ENCODE measurements around the gene RAB17.

The RAB17 gene, protein sequence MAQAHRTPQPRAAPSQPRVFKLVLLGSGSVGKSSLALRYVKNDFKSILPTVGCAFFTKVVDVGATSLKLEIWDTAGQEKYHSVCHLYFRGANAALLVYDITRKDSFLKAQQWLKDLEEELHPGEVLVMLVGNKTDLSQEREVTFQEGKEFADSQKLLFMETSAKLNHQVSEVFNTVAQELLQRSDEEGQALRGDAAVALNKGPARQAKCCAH

GRCh38 chr2:237590272-237591140, at the start of gene RAB17:
TSS of gene RAB17 (minus strand) at chr2:237590734. CDS start at chr2:237586154, 4,580 bp downstream.
- peak; percentile 41 for DNase-seq (ENCODE audit: low spot score)

DNA sequence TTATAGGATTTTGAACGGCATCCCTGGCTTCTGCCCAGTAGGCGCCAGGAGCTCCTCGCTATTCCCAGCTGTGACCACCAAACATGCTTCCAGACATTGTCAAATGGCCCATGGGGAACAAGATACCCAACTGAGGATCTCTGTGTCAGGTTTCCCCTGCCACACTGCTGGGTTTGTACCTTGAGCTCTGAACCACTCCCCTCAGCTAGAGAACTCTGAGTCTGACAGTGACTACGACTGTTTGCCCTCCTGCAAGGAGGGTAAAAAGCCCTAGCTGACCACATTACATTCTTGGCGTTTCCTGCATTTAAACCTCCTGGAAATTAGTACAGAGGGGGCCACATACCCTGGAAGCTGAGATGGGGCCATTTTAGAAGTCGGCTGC, 49.3 kb upstream of the RAB17 start:
- no peak for DNase-seq (ENCODE audit: low spot score)

GRCh38 chr2:237639052-237639835, 48.7 kb upstream of the RAB17 start:
- no peak for DNase-seq (ENCODE audit: low spot score)

- DNase-seq (ENCODE audit: low spot score) = no peak
Measured at GRCh38 chr2:237638176-237638575, 47.6 kb upstream of the RAB17 start.

DNA sequence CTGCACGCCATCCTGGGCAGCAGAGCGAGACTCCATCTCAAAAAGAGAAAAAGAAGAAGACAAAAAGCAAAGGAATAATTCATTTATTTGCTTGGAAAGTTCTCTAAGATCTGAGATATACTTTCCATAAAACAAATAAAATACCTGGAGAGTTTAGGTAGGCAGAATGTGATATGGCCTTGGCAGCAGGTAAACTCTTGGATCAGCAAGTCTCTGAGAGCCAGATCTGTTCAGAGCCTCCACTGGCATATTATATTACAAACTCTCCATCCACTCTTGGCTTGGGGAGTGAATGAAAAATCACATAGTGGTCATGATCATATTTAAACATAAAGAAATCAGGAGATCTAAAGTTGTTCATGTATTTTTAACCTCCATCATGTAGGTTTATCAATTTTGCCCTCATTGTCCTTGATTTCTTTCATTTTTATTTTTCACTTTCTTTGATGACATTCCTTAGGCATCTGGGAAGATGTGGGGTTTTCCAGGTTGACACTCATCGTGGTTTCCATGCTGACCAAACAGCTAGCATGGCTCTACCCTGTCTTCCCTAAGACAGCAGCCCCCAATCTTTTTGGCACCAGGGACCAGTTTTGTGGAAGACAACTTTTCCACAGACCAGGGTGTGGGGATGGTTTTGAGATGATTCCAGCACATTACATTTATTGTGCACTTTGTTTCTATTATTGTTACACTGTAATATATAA, 47.0 kb upstream of the RAB17 start:
- no peak for DNase-seq (ENCODE audit: low spot score)

DNA sequence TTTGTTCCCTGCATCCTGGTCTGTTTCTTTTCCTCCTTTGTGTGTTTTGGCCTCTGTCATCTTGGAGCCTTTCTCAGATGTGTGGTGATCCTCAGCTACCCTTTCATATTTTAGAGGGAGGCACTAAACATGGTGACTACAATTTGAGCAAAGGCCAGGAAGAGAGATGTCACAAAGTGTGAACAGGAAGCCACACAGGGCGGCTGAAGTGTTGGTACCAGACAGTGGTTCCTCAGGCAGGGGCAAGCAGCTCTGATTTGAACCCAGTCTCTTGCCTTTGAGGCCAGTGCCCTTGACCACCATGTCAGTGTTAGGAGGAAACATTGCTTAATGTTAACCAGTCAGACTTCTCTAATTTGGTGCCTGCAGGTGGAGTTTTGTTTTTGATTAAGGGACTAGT, 46.0 kb upstream of the RAB17 start:
- no peak for DNase-seq (ENCODE audit: low spot score)

DNA sequence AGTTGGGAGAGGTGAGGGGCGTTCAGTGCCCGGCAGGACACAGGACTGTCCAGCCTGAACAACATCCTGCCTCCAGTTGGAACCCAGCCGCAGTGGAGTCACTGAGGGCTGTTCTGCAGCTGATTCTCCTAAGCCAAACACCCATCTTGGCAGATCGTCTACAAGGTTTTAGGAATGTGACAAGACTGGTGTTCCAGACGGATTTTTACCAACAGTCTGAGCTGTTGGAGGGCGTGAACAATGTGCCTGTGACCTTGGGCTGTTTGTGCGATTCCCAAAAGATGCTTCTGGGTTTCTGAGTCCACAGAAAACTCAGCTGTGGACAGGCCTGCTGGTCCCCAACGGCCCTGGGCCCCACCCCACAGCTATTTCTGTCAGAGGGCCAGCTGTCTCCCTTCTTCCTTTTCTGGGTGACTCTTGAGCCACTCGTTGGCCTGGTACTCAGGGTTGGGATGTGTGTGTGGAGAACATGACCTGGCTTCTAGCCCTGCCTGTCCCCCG, 42.6 kb upstream of the RAB17 start:
- DNase-seq (ENCODE audit: low spot score) = no peak

- DNase-seq (ENCODE audit: low spot score) = no peak
Measured at GRCh38 chr2:237631801-237632585, 41.5 kb upstream of the RAB17 start.

DNA sequence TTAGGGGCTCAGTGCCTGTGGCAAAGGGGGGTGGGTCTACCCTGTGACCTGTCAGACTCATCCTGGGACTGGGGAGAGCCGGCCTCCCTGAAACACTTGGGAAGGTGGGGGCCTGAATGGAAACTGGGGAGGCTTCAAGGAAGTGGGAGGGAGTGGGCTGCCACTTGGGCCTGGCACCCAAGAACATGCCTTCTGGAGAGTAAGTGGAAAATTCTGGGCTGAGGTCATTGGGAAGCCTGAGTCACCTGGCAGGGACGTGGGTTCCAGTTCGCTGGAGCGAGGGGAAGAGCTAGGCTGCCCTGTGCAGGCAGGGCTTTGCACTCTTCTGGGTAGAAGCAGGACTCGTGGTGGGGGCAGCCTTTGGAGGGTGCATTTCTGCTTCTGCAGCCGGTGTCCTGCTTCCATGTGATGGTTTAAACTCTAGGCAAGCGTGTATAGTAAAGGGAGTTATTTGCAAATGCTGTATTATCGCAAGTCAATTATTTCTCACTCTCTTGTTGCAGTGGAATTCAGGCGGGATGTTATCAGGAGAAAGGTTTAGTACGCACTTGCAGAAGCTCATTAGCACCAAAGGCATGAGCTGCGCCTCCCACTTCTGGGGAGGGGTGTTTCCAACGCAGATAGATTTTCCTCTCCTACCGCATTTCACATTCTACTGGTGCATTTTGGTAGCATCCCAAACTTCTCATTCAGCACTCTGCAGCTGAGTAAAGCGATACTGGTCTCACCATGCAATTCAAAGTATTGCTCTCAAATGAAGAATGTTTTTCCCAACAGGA, 40.7 kb upstream of the RAB17 start:
- no peak for DNase-seq (ENCODE audit: low spot score)

DNA sequence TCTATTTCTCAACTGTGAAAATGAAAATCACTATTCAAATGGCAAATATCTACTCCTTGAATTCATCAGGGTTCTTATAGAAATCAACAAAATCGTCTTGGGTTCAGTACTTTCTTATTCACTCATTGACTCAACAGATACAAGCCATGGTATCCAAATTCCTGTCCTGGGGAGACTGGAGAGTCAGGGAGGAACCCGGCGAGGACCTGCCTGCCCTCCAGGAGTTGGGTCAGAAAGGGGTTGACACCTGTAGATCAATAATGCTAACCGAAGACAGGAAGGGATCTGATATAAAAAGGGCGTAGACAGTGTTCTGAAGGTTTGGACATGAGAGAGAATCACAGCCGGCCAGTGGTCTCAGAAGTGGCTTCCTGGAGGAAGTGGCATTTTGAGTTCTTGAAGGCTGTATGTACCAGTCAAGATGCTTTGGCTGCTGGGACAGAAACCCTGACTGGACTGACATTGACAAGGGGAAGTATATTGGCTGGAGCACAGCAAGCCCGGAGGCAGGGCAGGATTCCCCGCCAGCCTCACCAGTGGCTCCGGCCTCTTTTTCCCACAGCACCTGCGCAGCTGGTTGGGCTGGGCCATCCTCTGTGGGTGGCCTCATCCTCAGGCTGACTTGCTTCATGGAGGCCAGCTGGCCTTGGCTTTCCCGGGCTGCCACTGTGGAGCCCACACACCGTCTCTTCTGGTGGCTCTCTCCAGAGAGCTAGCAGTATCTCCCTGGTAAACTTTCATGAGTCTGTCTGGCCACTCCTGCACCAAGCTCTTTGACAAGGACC, 39.9 kb upstream of the RAB17 start:
- DNase-seq (ENCODE audit: low spot score) = no peak

DNA sequence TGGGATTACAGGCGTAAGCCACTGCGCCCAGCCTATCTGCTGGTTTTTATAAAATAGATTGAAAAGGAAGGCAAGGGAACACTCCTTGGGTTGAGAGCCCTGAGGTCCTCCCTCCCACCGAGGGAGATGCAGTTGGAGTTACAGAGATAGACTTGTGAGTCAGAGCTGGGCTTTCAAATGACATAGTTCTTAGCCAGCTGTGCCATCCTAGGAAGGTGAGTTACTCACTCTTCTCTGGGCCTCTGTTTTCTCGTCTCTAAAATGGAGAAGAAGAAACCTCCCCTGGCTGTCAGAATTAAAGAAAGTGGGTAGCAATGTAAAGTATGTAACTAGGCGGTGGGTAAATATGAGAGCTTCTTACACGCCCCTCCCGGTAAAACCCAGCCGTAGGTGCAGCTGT, 39.2 kb upstream of the RAB17 start:
- DNase-seq (ENCODE audit: low spot score) = no peak

- DNase-seq (ENCODE audit: low spot score) = no peak
Measured at GRCh38 chr2:237629188-237629534, 38.6 kb upstream of the RAB17 start.

GRCh38 chr2:237628247-237629187, 38.0 kb upstream of the RAB17 start:
- no peak for DNase-seq (ENCODE audit: low spot score)

- peak; percentile 62 for DNase-seq (ENCODE audit: low spot score)
Measured at GRCh38 chr2:237627441-237628246, 37.1 kb upstream of the RAB17 start, which contains the start of gene LRRFIP1. TSS of gene LRRFIP1 (plus strand) at chr2:237627587. CDS start at chr2:237627645, 58 bp downstream.

GRCh38 chr2:237626813-237627440, 36.4 kb upstream of the RAB17 start:
- DNase-seq (ENCODE audit: low spot score) = no peak

GRCh38 chr2:237625777-237626176, 35.2 kb upstream of the RAB17 start:
- no peak for DNase-seq (ENCODE audit: low spot score)

DNA sequence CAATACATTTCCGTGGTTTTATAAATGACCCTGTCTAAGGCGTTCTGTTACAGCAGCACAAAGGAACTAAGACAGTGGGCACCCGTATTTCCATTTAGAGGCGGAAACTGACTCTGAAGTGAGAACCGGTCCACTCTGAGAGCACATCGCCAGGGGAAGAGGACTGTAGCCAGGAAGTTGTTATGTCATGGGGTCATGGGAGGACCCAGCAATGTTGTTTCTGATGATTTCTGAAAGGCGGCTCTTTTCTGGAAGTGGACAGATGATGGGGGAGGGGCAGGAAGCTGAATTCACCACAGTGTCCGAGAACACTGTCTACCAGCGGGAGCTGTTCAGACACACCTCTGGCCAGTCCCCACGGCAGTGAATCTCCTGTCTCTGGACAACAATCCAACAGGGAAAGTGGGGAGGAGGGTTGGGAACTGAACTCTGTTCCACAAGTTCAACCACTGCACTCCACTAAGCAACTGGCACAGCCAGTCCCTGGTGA, 34.7 kb upstream of the RAB17 start:
- no peak for DNase-seq (ENCODE audit: low spot score)
